ENCODE results near the gene FER. TPM values are rescaled to one million over a fixed set of nuclear protein-coding genes. Genes with fewer than 3 reads are reported as not detected.

FER gene
- total RNA-seq, 1 donor from 2014 or later, result 27.2 TPM

- no peak for DNase-seq (ENCODE audit: low spot score)
Measured at GRCh38 chr5:109234381-109234780, 486.7 kb downstream of the FER start.

DNA sequence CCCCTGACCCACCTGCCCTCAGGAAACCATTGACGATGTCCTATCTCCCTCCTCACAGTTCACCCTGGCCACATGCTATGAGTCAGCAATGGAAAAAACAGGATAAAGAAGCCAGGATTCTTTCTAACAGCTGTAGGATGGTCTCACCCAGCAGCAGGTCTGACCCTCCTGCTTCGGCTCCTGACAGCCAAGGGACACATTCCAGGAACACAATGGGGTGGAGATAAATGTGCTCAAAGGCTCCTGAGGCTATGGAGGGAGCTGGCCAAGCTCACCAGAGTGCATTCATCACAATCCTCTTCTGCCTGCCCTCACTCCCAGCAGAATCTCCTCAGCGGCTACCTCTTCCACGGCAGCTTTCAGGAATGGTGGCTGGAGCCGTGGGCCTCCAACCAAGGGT lies 491.8 kb downstream of the FER start:
- DNase-seq (ENCODE audit: low spot score), result no peak

- DNase-seq (ENCODE audit: low spot score), result no peak
Measured at GRCh38 chr5:109242518-109242917, 494.8 kb downstream of the FER start.

- no peak for DNase-seq (ENCODE audit: low spot score)
Measured at GRCh38 chr5:109246395-109246794, 498.7 kb downstream of the FER start.

Measured in umbilical cord (tissue), 2 donors.